ENCODE data around the gene SPRED1.

- TF ChIP-seq POLR2A (conservative IDR thresholded peaks at IDR 0.05) (no peak), EZH2 (IDR thresholded peaks at IDR 0.05; ENCODE audit: borderline replicate concordance, low read depth, low read length) (no peak), ZFP36 (IDR thresholded peaks at IDR 0.05; ENCODE audit: low read depth, low read length, partially characterized antibody) (no peak), MNT (conservative IDR thresholded peaks at IDR 0.05) (no peak), POLR2AphosphoS2 (IDR thresholded peaks at IDR 0.05; ENCODE audit: low read length) (no peak), ZNF124 (CRISPR knock-in tag; IDR thresholded peaks at IDR 0.05) (no peak), ZNF253 (CRISPR knock-in tag; conservative IDR thresholded peaks at IDR 0.05) (no peak), TCF7 (IDR thresholded peaks at IDR 0.05; ENCODE audit: borderline replicate concordance) (no peak)
- TF ChIP-seq, protein P1, sequence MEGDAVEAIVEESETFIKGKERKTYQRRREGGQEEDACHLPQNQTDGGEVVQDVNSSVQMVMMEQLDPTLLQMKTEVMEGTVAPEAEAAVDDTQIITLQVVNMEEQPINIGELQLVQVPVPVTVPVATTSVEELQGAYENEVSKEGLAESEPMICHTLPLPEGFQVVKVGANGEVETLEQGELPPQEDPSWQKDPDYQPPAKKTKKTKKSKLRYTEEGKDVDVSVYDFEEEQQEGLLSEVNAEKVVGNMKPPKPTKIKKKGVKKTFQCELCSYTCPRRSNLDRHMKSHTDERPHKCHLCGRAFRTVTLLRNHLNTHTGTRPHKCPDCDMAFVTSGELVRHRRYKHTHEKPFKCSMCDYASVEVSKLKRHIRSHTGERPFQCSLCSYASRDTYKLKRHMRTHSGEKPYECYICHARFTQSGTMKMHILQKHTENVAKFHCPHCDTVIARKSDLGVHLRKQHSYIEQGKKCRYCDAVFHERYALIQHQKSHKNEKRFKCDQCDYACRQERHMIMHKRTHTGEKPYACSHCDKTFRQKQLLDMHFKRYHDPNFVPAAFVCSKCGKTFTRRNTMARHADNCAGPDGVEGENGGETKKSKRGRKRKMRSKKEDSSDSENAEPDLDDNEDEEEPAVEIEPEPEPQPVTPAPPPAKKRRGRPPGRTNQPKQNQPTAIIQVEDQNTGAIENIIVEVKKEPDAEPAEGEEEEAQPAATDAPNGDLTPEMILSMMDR (IDR thresholded peaks at IDR 0.05 in 2 of 3, conservative IDR thresholded peaks at IDR 0.05 in 1 of 3; ENCODE audit: insufficient read depth in 2 of 3, low read depth in 1 of 3, low read length in 3 of 3): peak; percentile 57 to 77 (median 77)
- TF ChIP-seq, protein P2, sequence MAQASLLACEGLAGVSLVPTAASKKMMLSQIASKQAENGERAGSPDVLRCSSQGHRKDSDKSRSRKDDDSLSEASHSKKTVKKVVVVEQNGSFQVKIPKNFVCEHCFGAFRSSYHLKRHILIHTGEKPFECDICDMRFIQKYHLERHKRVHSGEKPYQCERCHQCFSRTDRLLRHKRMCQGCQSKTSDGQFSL (CRISPR knock-in tag; IDR thresholded peaks at IDR 0.05): no peak
- TF ChIP-seq, protein P2 (tag; IDR thresholded peaks at IDR 0.05): no peak
These were observed 101.8 kb downstream of the SPRED1 start for GRCh38 chr15:38354315-38354929.
